Gastroesophageal sphincter (tissue), 3 donors: ENCODE data around the gene SDHB.

ENCODE experiments used
- CTCF ChIP-seq, 4 experiments: fragments of 200-600 bp in 2 of 4; fragments of 450-650 bp in 2 of 4; sonication (generic) in 1 of 4; IDR thresholded peaks; one replicate each; pipeline ENCODE4 v1.5.1; 2017 to 2019; ENCODE audit warnings: antibody characterized with exemption in 4 of 4, mild to moderate bottlenecking in 2 of 4, moderate library complexity in 2 of 4
- POLR2AphosphoS5 ChIP-seq: sonication (generic); formaldehyde crosslinking; IDR thresholded peaks from one replicate; pipeline ENCODE4 v1.6.1; 2017; ENCODE audit warnings: antibody characterized with exemption

- TF ChIP-seq CTCF (IDR thresholded peaks at IDR 0.05) (no peak), POLR2AphosphoS5 (no peak)
These were observed 31.0 kb upstream of the SDHB start for GRCh38 chr1:17084787-17085186.
